Keratinocyte (primary cell): ENCODE results near the gene SND1. TPM values are rescaled to one million over a fixed set of nuclear protein-coding genes. Genes with fewer than 3 reads are reported as not detected.

Experiments used
- DNase-seq: peaks from one replicate; pipeline ENCODE4 v3.0.0-alpha.2; 2011; ENCODE audit warnings: low read depth, missing footprints, low spot score
- FAIRE-seq: peaks from 2 replicates; lab custom pipeline; 2011; peaks lifted over from hg19 to GRCh38; lab: Jason Lieb, UNC
- H2AFZ ChIP-seq: 2 replicates; pipeline ENCODE4 v1.6.0; 2012; ENCODE audit warnings: low read length, control low read depth, inconsistent platforms; ENCODE audit not compliant: control insufficient read depth
- H3K27ac ChIP-seq: 2 replicates; pipeline ENCODE4 v1.5.1; 2011; ENCODE audit warnings: low read length; ENCODE audit not compliant: control insufficient read depth, insufficient read depth
- H3K27me3 ChIP-seq: 3 replicates; pipeline ENCODE4 v1.6.0; 2011; ENCODE audit warnings: low read length; ENCODE audit not compliant: control insufficient read depth, insufficient read depth; ENCODE audit errors: extremely low read depth
- H3K36me3 ChIP-seq, 2 experiments: 2 replicates in 1 of 2; 3 replicates in 1 of 2; pipeline ENCODE4 v1.5.1; 2011; ENCODE audit warnings: low read length in 2 of 2, mild to moderate bottlenecking in 1 of 2; ENCODE audit not compliant: control insufficient read depth in 2 of 2, insufficient read depth in 2 of 2; ENCODE audit errors: extremely low read depth in 1 of 2
- H3K4me1 ChIP-seq: 3 replicates; pipeline ENCODE4 v1.5.1; 2011; ENCODE audit warnings: low read length; ENCODE audit not compliant: control insufficient read depth, insufficient read depth; ENCODE audit errors: extremely low read depth
- H3K4me2 ChIP-seq: 3 replicates; pipeline ENCODE4 v1.6.0; 2011; ENCODE audit warnings: low read depth, low read length; ENCODE audit not compliant: control insufficient read depth, insufficient read depth; ENCODE audit errors: extremely low read depth
- H3K4me3 ChIP-seq, 3 experiments: fragments of 200-600 bp in 1 of 3; sonication (generic) in 1 of 3; 2 replicates in 2 of 3; 3 replicates in 1 of 3; pipeline ENCODE4 v1.5.1; 2011 to 2016; ENCODE audit warnings: low read length in 3 of 3, mild to moderate bottlenecking in 3 of 3, control low read depth in 2 of 3, inconsistent platforms in 1 of 3, low read depth in 1 of 3, mixed read lengths in 1 of 3, mixed run types in 1 of 3, moderate library complexity in 1 of 3; ENCODE audit not compliant: control insufficient read depth in 2 of 3, insufficient read depth in 2 of 3; ENCODE audit errors: extremely low read depth in 1 of 3
- H3K79me2 ChIP-seq: 2 replicates; pipeline ENCODE4 v1.6.0; 2012; ENCODE audit warnings: low read length; ENCODE audit not compliant: control insufficient read depth, insufficient read depth
- H3K9ac ChIP-seq: 3 replicates; pipeline ENCODE4 v1.6.0; 2011; ENCODE audit warnings: low read length; ENCODE audit not compliant: control insufficient read depth, insufficient read depth; ENCODE audit errors: extremely low read depth
- H3K9me1 ChIP-seq: 3 replicates; pipeline ENCODE4 v1.6.0; 2011; ENCODE audit warnings: low read length; ENCODE audit not compliant: control insufficient read depth, insufficient read depth; ENCODE audit errors: extremely low read depth
- H3K9me3 ChIP-seq: 2 replicates; pipeline ENCODE4 v1.5.1; 2012; ENCODE audit warnings: low read depth, low read length; ENCODE audit not compliant: control insufficient read depth
- H4K20me1 ChIP-seq: 3 replicates; pipeline ENCODE4 v1.6.0; 2011; ENCODE audit warnings: low read length; ENCODE audit not compliant: control insufficient read depth, insufficient read depth; ENCODE audit errors: extremely low read depth
- CTCF ChIP-seq, 3 experiments: IDR thresholded peaks in 1 of 3; conservative IDR thresholded peaks in 1 of 3; optimal IDR thresholded peaks in 1 of 3; 2 replicates in 2 of 3; 3 replicates in 1 of 3; pipeline versions ENCODE3 to v1.5.1; 2011; ENCODE audit warnings: low read length in 3 of 3, mild to moderate bottlenecking in 3 of 3, moderate library complexity in 2 of 3, control low read depth in 1 of 3, inconsistent platforms in 1 of 3; ENCODE audit not compliant: insufficient read depth in 2 of 3; ENCODE audit errors: extremely low read depth in 1 of 3
- EZH2 ChIP-seq: IDR thresholded peaks from one replicate; pipeline ENCODE4 v1.6.1; 2012; ENCODE audit warnings: inconsistent platforms, mild to moderate bottlenecking, low read length, moderate library complexity
- dilution Hi-C: fragments of 300-500 bp; cut with MboI; formaldehyde crosslinking; loops from one replicate; pipeline ENCODE4 v1.7.0; 2020; ENCODE audit warnings: low sequenced_read_pairs; ENCODE audit not compliant: extremely low pct_ligation_motif_present
- polyA plus RNA-seq, 5 experiments: library from polyadenylated mRNA; depleted of rRNA in 3 of 5; stranded (reverse) in 3 of 5; stranded (forward) in 1 of 5; unstranded in 1 of 5; fragments of >200 nt; gene quantifications; 1 replicate in 1 of 5; 2 replicates in 3 of 5; 3 replicates in 1 of 5; pipeline versions ENCODE4 v1.2.1 to v1.2.3, GENCODE V29; 2011 to 2012; ENCODE audit warnings: missing spikeins in 2 of 5, low read depth in 1 of 5, low replicate concordance in 1 of 5

SND1 gene
- polyA plus RNA-seq, 1 donor (not counting 4 experiments of a cell fraction or from before 2014, with no cell fraction given), result 140 TPM

GRCh38 chr7:128026551-128026950 is 374.6 kb downstream of the SND1 start:
- Histone ChIP-seq H3K27me3 (no peaks in the 10 kb centered on the region), H3K4me3 (no peak overlapping the region), H3K4me2 (no peak overlapping the region), H3K4me1 (peaks cover 24% of the 10 kb centered on the region), H4K20me1 (peaks cover 5% of the 10 kb centered on the region), H2AFZ (no peak overlapping the region), H3K9me1 (no peaks in the 10 kb centered on the region), H3K36me3 (peaks cover 7 to 8% of the 10 kb centered on the region in 2 experiments), H3K9me3 (no peaks in the 10 kb centered on the region), H3K27ac (no peak overlapping the region), H3K9ac (no peak overlapping the region), H3K79me2 (peaks cover 3% of the 10 kb centered on the region)
- DNase-seq, result no peak
- dilution Hi-C loops, result no loop called here
- TF ChIP-seq EZH2, result no peak
- no peak for TF ChIP-seq CTCF (optimal IDR thresholded peaks at IDR 0.05 in 1 of 3, IDR thresholded peaks at IDR 0.05 in 1 of 3, conservative IDR thresholded peaks at IDR 0.05 in 1 of 3; ENCODE audit: extremely low read depth in 1 of 3, insufficient read depth in 2 of 3, low read length in 3 of 3)
- FAIRE-seq, result no peak

GRCh38 chr7:128027485-128027980 is 375.5 kb downstream of the SND1 start:
- Histone ChIP-seq H3K4me3 (no peak overlapping the region), H3K4me1 (peaks cover 14% of the 10 kb centered on the region), H2AFZ (no peak overlapping the region), H3K79me2 (peaks cover 3% of the 10 kb centered on the region), H3K9me1 (no peaks in the 10 kb centered on the region), H3K36me3 (peaks cover 7 to 8% of the 10 kb centered on the region in 2 experiments), H3K27me3 (no peaks in the 10 kb centered on the region), H4K20me1 (peaks cover 6% of the 10 kb centered on the region), H3K9ac (no peak overlapping the region), H3K27ac (no peak overlapping the region), H3K9me3 (no peaks in the 10 kb centered on the region), H3K4me2 (no peak overlapping the region)
- FAIRE-seq (no peak), DNase-seq (no peak)
- dilution Hi-C loops, result no loop called here
- TF ChIP-seq EZH2 (no peak), CTCF (optimal IDR thresholded peaks at IDR 0.05 in 1 of 3, IDR thresholded peaks at IDR 0.05 in 1 of 3, conservative IDR thresholded peaks at IDR 0.05 in 1 of 3; ENCODE audit: extremely low read depth in 1 of 3, insufficient read depth in 2 of 3, low read length in 3 of 3) (no peak)
